GM04504 (cell line): Measurements from ENCODE around the gene CCDC43.
A peak's percentile ranks its signal among the peaks of the same experiment; 100 is the strongest.
"Not testable (repeated sequence)": the region's sequence is repeated elsewhere in the genome, so short reads cannot be mapped to it uniquely, and the experiment has no call there.

Source experiments
- DNase-seq: peaks from one replicate; pipeline ENCODE4 v3.0.0-alpha.2; 2012; ENCODE audit warnings: low read depth

CCDC43 gene

DNA sequence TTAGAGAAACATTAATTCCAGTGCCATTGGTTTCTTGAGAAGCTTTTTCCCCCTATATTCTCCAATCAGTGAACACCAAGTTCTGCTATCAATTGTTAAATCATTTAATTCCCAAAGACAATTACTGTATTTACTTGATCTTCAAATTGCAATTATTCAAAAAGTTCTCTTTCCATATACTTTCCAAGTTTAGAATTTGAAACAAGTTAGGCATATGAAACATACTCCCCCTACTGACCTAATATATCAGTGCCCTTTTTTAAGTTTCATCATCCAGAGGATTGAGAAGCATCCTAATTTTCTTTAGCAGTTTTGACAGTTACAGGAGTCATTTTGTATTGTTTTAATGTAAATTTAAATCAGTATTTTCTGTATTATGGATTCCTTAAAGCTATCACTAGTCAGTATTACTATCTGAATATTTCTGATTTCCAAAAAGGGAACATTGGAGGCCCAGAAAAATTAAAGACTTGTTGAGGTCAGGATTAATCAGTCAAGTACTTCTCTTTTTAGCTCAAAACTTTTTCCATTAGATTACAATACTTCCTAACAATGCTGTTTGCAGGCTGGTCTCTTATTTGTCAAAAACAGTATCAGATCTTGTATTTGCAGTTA lies 17.0 kb downstream of the CCDC43 start:
- no peak for DNase-seq

DNA sequence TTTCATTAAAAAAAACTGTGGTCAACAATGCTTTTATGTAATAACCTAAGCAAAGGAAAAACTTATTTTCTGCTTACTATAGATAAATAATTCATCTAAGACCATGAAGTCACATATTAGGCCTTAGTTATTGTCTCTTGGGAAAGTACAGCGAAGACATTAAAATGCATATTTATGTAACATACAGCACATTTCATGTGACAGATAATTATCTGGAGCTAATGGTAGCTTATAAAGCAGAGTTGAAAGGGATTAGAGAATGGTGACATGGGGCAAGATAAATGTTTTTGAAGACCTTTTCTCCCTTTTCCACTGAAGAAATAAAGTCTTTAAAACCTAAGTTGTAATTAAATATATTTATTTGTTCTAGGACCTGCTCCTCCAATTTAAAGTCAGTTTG lies 23.6 kb downstream of the CCDC43 start:
- no peak for DNase-seq

DNA sequence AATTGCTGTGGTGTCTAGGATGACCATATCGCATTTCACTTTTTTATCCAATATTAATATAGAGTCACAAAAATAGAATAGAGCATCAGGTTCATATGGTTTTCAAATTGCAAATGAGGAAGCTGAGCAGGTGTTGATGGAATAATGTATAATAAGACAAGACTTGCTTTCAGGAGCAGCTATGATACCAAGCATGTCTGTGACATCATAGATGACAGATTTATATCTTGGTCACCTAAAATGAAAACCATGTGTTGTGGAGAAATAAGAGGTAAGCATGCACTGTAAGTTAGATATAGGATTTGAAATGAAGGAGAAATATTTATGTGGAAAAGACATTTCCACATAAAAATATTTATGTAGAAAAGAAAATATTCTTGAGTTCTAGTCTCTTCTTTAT lies 24.7 kb downstream of the CCDC43 start:
- DNase-seq, result no peak

DNA sequence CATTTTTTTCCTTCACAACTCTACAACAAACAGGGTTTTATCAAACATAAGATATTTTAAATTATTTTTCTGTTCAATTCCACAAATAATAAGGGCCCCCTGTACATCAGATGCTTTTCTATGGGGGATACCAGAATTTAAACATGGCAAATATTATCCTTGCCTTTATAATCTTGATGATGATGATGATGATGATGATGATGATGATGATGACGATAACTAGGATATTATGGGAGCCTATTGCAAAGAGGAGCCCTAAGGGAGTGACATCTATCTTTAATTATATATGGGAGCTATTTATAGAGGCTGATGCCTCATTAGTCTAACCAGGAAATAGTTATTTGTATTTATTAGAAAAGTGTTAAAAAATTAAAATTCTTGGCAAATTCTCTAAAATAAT lies 26.5 kb downstream of the CCDC43 start:
- DNase-seq, result no peak

DNA sequence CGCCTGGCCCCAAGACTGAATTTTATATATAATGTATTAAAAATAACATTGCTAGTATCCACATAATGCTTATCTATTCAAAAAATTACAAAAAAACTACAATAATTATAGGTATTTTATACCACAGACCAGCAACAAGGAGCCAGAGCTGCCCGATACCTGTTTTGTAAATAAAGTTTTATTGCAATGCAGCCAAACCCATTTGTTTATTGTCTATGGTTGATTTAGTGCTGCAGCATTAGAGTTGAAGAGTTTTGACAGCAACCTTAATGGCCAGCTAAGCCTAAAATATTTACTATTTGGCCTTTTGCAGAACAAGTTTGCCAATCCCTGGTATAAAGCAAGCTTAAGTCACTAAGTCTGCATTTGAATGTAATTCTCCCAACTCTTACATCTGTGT lies 27.7 kb downstream of the CCDC43 start:
- no peak for DNase-seq

DNA sequence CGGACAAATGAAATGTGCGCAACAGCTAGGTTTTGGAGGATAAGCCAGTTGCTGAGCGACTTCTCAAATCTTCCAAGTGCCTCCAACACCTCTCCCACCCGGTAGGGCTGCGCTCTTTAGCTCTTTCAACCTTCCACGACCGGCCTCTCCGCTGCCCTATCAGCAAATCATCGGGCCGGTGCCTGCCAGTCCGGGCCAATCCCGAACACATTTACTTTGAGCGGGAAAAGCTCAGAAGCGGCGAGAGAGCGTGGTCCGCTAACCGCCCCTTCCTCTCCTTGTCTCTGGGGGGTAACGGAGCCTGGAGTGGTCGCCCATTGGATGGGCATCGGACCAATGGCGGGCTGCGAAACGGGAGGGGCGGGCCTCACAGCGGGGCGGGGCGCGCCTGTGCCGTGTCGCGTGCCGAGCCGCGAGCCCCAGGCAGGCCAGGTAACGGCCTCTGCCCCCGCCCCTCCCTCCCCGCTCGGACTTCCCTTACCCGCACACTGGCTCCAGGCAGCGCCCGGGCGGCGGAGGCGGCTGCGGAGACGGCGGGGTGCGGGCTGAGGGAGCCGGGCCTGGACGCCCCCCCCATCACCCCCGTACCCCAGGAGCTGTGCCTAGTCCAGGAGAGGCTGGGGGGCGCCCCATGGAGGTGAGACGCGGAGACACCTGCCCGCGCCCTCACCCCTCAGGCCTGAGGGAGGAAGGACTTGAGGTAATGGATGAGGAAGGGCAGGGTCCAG lies 33.4 kb downstream of the CCDC43 start, which contains the start of gene MEIOC:
MEIOC (plus strand) TSS at position 486 of the 728 bp plus-strand sequence; CDS start at position 632, 146 bp downstream.
- no peak for DNase-seq

DNA sequence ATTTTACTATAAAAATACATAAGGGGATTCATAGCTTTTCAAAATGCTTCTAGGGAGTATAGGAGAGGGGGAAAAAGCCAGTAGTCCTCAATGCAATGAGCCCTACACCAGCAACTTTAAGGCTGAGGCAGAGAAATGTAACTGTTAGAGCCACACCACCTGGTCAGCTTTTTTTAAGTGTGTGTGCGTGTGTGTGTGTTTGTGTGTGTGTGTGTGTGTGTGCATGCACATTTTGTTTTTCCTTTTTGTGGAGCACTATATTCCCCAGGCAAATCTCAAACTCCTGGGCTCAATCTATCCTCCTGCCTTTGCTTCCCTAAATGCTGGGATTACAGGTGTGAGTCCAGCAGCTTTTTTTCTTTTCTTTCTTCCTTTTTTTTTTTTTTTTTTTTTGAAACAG lies 35.6 kb downstream of the CCDC43 start:
- no peak for DNase-seq

DNA sequence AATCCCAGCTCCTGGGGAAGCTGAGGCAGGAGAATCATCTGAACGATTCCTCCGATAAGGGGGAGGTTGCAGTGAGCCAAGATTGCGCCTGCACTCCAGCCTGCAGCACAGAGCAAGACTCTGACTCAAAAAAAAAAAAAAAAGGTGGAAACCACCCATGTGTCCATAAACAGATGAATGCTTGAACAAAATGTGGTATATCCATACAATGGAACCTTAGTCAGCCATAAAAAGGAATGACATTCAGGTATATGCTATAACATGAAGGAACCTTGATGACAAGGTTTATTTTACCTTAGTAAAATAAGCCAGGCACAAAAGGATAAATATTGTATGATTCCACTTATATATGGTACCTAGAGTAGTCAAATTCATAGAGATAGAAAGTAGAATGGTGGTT lies 36.2 kb downstream of the CCDC43 start:
- DNase-seq, result no peak

DNA sequence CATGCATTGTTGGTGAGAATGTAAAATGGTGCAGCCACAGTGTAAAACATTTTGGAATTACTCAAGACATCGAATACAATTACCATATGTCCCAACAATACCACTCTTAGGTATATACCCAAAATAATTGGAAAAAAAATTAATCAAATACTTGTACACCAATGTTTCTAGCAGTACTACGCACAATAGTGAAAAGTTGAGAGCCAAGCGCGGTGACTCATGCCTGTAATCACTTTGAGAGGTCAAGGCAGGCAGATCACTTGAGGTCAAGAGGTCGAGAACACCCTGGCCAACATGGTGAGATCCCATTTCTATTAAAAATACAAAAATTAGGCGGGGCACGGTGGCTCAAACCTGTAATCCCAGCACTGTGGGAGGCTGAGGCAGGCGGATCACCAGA lies 36.8 kb downstream of the CCDC43 start:
- DNase-seq, result no peak

DNA sequence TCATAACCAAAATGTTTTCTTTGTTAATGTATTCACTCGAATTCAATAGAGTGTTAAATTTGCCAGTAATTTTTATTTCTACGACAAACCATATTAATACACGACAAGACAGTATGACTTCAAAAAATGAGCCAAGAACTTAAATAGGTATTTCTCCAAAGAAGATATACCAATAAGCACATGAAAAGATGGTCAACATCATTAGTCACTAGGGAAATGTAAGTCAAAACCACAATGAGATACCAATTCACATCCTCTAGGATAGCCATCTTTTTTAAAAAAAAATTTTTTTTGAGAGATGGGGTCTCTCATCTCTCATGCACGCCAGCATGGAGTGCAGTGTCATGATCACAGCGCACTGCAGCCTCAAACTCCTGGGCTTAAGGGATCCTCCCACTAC lies 38.3 kb downstream of the CCDC43 start:
- DNase-seq, result no peak

DNA sequence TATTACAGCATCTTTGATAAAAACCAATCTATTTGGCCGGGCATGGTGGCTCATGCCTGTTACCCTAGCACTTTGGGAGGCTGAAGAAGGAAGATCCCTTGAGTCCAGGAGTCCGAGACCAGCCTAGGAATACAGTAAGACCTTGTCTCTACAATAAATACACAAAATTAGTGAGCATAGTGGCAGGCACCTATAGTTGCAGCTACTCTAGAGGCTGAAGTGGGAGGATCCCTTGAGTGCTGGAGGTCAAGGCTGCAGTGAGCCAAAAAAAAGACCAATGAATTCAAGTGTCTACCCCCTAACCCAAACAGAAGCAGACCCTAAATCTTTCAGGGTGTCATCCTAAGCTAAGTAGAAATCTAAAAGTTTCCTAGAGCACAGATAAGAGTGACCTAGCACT lies 40.6 kb downstream of the CCDC43 start:
- DNase-seq, result no peak

DNA sequence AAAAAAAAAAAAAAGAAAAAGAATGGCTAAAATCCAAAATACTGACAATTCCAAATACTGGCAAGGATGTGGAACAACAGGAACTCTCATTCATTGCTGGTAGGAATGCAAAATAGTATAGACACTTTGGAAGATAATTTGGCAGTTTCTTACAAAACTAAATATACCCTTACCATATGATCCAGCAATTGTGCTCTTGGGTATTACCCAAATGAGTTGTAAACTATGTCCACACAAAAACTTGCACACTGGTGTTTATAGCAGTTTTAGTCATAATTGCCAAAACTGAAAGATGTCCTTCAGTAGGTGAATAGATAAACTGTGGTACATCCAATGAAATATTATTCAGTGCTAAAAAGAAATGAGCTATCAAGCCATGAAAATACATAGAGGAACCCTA lies 41.8 kb downstream of the CCDC43 start:
- no peak for DNase-seq

DNA sequence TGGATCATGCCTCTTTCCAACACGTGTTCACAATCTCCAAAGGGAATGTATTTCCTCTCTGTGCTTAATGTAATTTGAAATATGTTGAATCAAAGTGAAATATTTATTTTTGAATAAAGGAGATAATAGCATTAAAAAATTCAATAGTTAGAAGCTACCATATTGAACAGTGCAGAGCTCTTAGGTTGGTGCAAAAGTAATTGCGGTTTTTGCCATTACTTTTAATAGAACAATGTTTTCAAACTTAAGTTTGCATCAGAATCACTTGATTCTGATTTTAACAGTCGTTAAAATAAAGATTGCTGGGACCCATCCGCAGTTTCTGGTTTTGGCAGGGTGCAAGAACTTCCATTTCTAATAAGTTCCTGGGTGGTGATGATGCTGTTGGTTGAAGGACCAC lies 43.3 kb downstream of the CCDC43 start:
- DNase-seq, result no peak

DNA sequence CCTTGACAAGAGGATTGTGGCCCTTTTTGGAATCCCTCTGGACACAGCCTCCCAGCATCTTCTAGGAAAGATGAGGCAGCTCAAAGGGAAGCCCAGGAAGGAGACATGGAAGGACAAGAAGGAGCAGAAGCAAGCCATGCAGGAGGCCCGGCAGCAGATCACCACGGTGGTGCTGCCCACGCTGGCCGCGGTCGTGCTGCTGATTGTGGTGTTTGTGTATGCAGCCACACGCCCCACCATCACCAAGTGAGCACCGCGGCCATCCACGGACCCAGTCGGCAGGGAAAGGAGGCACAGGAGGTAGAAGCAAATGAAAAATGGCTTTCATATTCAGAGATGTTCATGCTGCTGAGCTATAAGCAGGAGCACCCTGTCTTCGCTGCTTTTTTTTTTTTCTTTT lies 44.2 kb downstream of the CCDC43 start:
- no peak for DNase-seq

DNA sequence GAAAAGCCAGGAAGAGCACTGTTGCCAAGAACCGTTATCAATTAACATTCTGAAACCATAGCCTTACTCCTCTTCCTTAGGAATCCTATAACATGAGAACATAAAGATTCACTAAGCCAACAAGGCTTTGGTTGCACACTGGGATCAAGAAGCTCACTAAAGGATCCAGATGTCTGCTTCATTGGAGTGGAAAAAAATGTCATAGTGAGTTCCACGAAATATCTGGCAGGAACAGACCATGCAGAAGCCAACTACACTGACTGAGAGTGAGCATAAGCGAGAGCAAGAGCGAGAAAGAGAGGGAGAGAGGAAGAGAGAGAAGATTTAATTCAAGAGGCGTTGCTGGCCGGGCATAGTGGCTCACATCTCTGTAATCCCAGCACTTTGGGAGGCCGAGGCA lies 46.7 kb downstream of the CCDC43 start:
- DNase-seq, result no peak

DNA sequence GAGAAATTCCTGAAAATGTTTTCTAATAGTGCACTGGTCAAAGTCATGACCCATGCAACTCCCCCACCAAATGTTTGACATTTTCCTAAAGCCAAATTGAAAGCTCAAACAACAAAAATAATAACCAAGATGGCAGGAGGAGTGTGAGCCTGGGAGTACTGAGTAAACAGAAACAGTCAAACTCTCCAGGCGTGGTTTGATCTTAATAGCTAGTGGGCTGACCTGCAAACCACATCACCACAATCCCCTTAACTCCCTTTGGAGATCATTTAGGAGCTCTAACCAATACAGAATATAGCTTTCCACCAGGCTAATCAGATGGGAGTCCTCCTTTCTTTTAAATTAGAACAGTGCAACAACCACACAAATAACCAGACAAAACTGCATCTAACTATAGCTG lies 52.5 kb downstream of the CCDC43 start:
- DNase-seq, result no peak

DNA sequence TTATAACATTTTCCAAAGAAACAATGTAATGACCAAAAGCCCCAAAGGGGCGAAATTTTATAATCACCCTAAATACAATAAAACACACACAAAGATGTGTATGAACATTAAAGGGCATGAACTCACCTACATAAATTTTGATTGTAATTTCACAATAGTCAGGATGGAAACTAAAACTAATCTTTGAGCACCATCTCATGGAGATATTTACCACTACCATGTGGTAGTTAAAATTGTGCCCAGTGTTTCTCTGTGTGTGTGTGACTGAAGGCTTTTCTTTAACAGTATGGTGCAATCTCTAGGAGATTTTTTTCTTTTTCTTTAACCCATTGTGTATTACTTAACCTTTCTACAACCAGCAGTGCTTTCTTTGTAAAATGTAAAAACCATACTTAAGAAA lies 53.0 kb downstream of the CCDC43 start:
- peak; percentile 33 for DNase-seq

DNA sequence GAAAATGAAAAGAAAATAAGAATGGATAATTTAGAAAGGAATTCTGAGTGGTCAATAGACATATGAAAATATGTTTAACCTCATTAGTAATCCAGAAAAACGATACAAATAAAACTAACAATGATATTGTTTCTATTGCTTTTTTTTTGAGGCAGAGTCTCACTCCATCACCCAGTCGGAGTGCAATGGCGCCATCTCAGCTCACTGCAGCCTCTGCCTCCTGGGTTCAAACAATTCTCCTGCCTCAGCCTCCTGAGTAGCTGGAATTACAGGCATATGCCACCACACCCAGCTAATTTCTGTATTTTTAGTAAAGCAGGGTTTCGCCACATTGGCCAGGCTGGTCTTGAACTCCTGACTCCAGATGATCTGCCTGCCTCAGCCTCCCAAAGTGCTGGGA lies 55.2 kb downstream of the CCDC43 start:
- not testable (repeated sequence) for DNase-seq

DNA sequence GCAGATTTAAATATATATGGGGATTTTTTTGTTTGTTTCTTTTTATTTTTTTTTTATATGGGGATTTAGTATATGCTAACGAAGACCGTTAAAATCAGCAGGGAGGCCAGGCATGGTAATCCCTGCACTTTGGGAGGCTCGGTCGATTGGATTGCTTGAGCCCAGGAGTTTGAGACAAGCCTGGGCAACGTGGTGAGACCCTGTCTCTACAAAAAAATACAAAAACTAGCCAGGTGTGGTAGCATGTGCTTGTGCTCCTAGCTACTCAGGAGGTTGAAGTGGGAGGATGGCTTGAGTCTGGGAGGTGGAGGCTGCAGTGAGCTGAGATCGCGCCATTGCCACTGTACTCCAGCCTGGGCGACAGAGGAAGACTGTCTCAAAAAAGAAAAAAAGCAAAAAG lies 55.6 kb downstream of the CCDC43 start:
- DNase-seq, result no peak

DNA sequence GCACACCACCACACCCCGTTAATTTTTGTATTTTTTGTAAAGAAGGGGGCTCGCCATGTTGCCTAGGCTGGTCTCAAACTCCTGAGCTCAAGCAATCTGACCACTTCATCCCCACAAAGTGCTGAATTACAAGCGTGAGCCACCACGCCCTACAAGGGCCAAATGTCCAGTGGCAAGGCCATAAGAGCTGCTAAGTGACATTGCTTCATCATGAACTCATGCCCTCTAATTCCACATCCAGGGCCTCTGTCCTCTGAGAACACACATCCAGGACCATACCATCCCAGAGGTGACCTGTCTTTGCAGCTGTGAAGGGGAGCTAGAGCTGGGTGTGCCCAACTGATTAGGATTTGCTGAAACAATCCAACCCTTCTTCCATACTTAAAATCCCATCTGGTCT lies 58.9 kb downstream of the CCDC43 start:
- DNase-seq, result no peak

DNA sequence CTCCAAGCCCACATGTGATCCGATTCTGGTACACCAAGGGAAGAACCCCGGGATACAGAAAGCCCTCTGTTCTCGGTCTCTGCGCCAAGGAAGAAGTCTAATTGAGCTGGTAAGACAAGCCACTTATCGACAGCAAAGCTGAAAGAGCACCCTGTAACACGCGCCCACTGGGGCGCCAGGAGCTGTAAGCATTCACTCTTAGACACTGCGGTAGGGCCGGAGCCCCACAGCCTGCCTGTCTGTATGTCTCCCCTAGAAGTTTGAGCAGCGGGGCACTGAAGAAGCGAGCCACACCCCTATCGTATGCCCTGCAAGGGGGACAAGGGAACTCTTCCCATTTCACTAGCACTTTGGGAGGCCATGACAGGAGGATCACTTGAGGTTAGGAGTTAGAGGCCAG lies 60.3 kb downstream of the CCDC43 start:
- DNase-seq, result no peak

DNA sequence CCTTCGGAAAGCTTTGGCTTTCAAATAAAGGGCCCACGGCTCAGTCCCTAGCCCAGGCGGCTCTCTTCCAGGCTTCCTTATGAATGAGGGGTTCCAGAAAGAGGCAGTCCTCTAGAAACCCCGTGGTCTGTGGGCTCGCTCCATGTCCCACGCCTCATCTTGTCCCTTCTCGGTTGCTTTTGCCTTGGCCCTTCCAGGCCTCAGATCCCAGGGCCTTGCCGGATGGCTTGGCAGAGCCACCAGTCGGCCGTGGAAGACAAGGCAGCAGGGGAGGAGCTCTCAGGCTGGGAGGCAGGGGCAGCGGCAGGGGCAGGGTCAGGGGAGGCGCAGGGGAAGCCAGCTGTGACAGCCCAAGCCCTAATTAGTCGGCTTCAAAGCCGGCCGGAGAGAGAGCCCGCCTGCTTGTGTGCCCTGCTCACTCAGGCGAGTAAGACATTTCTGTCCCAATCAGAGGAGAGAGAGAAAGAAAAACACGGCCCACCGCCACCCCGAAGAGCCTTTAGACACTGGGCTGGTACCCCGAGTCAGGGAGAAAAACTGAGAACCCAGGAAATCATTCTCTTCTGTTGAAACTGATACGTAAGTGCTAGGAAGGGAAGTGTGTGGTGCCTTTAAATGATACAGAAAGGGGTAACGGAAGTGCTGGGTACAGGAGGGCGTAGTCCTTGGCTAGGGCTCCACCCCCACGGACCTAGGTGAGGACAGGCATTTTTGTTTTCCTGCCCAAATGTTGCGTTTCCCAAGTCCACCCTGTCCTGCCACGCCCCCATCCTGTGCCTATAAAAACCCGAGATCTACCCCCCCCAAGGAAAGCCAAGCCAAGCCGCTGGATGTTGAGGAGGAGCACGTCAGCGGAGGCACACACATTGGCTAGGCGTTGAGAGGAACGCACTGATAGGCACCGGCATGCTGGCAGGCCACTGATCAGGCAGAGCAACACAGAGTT lies 61.1 kb downstream of the CCDC43 start:
- DNase-seq, result no peak
